GM12873 (cell line): ENCODE measurements around the gene ABCB8.
A peak's percentile ranks its signal among the peaks of the same experiment; 100 is the strongest.

Source experiments
- TF ChIP-seq, protein P1 (sequence below): IDR thresholded peaks from 2 replicates; pipeline ENCODE4 v1.5.1; 2012; ENCODE audit warnings: low read depth, mild to moderate bottlenecking, moderate library complexity, low read length, control low read depth; ENCODE audit not compliant: insufficient read depth; ENCODE audit errors: missing control alignments

Gene ABCB8

DNA sequence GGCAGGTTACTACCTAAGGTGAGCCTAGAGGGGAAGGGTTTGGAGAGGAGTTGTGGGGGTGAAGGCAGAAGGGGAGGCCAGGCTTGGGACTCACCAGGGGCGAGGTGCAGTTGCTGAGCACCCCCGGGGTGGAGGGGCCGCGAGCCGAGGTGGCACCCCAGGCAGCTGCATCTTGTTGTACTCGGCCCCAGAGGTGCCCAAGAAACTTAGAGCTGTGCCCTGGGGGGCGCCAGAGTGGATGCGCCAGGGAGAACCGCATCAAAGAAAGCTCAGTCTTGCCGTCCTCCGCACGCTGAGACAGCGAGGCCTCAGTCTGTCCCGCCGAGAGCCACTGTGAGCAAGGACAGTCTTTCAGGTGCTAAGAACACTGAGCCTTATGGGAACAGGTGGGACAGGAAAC lies 11.3 kb upstream of the ABCB8 start:
- TF ChIP-seq, protein P1, sequence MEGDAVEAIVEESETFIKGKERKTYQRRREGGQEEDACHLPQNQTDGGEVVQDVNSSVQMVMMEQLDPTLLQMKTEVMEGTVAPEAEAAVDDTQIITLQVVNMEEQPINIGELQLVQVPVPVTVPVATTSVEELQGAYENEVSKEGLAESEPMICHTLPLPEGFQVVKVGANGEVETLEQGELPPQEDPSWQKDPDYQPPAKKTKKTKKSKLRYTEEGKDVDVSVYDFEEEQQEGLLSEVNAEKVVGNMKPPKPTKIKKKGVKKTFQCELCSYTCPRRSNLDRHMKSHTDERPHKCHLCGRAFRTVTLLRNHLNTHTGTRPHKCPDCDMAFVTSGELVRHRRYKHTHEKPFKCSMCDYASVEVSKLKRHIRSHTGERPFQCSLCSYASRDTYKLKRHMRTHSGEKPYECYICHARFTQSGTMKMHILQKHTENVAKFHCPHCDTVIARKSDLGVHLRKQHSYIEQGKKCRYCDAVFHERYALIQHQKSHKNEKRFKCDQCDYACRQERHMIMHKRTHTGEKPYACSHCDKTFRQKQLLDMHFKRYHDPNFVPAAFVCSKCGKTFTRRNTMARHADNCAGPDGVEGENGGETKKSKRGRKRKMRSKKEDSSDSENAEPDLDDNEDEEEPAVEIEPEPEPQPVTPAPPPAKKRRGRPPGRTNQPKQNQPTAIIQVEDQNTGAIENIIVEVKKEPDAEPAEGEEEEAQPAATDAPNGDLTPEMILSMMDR: no peak

DNA sequence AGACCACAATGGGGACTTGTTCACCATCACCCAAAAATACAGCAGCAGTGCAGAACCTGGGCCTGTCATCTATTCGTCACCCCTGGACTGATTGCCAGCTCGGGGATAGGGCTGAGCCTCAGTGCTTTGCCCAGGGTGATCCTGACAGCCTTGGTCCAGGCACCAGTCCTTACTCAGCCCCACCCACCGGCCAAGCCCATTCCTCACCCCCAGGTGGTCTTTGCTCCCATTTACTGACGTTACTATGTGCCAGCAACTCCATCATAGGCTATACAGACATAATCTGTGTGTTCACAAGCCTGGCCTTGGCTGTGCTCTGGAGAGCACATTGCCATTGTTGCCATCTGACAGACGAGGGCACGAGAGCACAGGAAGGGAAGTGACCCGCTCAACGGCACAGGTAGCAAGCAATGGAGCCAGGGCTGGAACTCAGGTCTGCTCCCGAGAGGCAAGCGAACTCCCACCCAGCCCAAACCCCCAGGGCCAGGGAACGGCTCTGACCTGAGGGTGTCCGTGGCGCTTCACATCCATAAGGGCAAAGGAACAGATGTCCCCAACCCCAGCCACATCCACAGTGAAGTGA lies 10.8 kb upstream of the ABCB8 start:
- TF ChIP-seq, protein P1: no peak

DNA sequence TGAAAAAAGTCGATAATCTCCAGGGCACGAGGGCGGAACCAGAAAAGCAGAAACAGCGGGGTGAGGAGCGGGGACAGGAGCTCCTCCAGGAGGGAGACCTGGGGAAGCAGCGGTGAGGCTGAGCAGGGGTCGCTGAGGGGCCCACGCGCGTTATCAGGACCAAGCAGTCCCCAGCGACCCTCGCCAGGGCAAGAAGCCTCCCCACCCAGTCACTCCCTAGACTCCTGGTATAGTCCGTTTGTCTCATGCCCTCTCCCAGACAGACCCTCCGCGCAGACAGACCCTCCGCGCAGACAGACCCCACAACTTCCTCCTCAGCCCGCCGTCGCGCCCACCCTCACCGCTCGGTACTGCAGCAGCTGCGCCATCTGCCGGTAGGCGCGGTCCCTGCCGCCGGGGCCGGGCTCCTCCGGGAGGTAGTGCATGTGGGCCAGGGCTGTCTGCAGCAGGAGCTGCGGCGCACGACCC lies 10.3 kb upstream of the ABCB8 start:
- TF ChIP-seq, protein P1: peak; percentile 89

DNA sequence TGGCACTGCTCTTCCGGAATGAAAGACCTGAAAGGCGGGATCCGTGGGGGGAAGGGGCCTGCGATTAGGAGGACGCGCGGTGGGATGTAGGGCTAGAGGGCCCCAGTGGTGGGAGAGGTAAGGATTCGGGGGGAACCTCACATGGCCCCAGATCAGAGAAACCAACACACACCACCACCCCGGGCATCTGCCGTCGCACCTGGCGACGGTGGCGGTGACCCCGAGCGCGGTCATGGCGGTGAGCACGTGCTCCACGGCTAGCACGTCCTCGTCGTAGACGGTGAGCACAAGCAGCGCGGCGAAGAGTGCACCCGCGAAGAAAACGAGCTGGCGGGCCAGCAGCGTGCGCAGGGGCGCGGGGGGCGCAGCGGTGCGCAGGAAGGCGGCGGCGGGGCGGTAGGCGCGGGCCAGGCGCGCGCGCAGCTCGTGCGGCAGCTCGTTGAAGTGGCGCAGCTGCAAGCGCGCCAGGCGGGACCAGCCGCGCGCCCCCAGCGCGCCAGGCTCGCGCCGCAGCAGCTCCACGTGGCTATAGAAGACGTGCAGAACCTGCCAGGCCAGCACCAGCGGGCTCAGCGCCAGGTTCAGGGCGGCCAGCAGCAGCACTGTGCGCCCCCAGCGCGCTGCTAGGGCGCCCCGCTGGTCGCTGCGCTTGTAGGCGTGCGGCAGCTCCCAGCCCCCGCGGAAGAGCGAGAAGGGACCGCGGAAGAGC lies 9.7 kb upstream of the ABCB8 start:
- TF ChIP-seq, protein P1: no peak

DNA sequence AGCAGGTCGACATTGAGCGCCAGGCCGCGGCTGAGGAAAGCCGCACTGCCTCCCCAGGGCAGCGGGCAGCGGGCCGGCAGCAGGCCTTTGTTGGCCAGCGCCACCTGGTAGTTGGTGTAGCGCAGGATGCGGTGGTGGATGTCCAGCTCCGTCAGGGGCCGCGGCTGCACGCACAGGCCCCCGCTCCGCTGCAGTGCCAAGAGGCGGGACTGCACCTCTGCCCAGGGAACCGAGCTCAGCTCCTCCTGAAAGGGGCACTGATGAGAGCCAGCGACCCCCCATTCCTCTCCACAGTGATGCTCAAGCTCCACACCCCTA lies 9.2 kb upstream of the ABCB8 start:
- TF ChIP-seq, protein P1: no peak

DNA sequence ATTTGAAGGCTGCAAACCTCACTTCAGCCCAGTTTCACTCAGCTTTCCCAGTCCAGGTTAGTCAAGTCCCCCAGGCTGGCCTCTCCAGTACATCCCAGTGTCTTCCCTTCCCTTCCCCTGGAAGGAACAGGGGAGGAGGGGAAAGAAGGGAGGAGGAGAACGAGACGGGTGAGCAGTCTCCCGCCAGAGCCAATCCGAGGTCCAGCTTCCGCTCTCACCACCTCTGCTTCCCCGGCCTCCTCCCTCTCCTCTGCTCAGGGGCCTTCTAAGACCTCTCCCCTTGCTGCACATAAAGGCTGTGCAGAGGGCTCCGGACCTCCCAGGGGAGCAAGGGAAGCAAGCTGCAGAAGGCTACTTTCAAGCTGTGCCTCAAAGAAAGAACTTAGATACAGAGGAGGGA lies 8.0 kb upstream of the ABCB8 start:
- TF ChIP-seq, protein P1: no peak

DNA sequence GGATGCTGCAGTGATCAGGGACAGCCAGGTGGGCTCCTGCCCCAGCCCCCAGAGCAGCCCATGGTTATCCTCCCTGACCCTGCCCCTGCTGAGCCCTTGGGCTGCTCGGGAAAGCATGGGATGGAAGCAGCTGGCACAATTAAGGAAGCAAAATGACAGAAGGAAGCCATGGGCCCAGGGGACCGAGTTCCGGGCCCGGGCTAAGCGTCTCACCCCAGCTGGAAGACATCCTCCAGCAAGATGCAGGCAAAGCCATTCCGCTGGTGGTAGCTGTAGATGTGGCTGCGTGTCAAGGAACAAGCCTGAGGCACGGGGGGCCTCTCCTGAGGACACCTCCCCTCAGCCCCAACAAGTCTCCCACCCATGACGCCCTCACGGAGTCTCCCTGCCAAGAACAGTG lies 5.0 kb upstream of the ABCB8 start:
- TF ChIP-seq, protein P1: no peak
